Activated CD4-positive, alpha-beta T cell treated with anti-CD3 and anti-CD28 coated beads for 1 hour (primary cell): ENCODE data around the gene AP5B1.

Experiments used
- DNase-seq: peaks from one replicate; pipeline ENCODE4 v3.0.0-alpha.2; 2020

Gene AP5B1

DNA sequence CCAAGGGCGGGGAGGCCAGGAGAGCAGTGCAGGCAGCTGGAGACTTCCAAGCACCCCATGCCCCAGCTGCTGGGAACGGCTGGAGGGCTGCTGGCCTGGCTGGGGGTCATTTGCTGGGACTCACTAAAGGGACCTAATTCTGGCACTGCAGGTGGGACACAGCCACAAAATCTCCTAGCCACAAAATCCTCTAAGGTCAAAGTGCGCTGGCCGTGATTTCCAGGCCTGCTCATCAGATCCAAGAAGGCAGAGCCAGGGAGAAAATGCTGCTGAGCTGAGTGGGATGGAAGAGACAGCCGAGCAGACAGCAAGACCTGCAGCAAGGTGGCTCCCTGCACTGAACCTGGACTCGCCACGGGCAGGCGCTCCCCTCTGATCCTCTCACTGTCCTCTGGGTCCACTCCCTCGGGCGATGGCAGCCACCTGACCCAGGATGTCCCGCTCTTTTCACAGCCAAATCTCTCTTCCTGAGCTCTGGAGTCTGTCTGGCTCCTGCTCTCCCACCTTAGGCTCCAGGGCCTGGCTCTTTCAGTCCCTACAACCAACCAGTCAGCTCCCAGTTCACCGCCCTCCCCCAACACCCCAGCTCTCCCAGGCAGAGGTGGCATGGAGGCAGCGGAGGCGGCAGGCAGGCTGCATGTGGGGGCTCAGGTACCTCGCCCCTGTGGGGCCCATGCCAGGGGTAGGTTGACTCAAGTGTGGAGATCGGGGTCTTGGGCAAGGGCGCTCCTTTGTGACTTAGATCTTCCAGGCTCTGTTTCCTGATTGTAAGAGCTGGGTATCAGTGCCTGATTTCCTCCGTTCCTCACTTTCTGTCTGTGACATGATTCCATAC lies 20.6 kb upstream of the AP5B1 start:
- DNase-seq, result no peak

DNA sequence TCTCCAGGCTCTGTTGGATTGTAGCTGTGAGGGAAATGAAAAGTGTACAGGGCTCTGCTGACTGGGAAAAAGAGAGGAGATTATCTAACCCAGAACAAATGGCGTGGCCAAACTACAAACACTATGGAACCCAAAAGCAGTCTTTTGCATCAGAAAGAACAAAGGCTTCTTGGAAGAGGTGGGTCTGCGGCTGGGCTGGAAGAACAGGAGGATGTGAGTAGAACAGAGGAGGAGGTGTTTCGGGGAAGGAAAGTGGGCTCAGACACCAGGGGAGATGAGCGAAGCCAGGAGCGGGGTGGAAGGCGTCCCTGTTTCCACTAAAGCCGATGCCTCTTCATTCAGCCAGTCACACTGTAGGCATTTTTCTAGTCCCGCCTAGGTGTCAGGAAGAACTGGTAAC lies 18.1 kb upstream of the AP5B1 start:
- no peak for DNase-seq

DNA sequence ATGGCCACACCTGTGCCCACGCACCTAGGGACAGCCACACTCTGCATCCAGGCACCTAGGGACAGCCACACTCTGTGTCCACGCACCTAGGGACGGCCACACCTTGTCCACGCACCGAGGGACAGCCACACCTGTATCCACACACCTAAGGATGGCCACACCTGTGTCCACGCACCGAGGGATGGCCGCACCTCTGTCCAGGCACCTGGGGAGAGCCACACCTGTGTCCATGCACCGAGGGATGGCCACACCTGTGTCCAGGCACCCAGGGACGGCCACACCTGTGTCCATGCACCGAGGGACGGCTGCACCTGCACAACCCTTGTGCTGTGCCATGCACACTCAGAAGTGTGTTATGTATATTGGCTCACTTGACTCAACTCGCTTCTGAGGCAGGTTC lies 16.9 kb upstream of the AP5B1 start:
- DNase-seq, result no peak

DNA sequence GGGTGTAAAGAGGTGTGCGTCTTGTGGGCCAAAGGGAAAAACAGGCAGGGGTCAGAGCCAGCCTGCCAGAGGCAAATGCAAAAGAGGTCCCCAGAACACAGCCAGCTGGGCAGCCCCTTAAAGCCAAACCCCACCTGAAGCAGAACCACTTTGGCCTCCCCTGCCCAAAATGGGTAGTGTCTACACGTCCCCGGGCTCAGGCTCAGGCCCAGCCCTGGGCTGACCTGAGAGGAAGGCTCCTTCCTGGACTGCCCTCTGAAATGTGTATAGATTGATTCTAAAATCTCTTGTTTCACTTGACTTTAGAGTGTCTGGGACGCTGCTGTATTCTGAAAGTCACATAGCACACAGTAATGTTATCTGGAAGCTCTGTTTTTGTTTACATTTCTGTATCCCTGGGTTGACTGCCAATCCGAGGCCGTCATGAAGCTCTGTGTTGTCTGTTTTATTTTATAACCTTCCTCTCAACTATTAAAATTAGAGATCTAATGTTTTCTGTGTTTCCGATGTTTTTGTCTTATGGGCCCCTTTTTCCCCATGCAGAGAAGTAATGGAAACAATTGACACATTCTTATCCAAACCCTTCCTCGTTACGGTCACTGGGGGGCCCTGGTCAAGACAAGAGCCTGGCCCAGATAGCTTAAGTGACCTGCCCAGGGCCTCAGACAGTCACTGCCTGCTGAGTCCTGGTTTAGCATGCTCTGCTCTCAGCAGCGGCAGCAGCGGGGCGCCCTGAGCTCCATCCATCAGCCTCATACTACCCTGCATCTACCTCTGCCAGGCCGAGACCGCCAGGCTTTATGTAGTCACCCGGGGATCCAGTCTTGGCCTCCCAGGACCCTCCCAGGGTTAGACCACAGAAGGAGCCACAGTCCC lies 16.2 kb upstream of the AP5B1 start:
- DNase-seq, result no peak

DNA sequence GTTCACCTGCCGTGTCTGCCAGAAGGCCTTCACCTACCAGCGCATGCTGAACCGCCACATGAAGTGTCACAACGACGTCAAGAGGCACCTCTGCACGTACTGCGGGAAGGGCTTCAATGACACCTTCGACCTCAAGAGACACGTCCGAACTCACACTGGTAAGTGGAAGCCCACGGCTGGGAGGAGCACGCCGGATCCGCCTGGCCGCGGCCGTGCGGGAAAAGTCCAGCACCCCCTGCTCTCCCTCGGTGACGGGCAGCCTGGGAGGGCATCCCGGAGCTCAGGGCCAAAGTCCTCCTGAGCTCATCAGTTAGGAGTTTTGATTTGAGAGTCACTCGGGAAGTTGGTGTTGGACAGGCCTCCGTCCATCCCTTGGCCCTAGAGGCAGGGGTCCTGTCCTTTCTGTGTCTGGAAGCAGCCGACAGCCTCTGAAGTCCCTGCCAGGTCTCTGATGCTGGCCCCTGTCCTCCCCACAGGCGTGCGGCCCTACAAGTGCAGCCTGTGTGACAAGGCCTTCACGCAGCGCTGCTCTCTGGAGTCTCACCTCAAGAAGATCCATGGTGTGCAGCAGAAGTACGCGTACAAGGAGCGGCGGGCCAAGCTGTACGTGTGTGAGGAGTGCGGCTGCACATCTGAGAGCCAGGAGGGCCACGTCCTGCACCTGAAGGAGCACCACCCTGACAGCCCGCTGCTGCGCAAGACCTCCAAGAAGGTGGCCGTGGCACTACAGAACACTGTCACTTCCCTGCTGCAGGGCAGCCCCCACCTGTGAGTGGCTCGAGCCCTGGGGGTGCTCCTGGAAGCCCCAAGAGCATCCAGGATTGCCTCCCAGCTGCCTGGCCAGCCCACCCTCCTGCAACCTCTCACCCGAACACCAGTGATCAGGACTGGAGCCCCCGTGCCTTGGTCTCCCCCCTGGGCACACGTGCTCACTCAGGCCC lies 14.1 kb upstream of the AP5B1 start:
- DNase-seq, result no peak

DNA sequence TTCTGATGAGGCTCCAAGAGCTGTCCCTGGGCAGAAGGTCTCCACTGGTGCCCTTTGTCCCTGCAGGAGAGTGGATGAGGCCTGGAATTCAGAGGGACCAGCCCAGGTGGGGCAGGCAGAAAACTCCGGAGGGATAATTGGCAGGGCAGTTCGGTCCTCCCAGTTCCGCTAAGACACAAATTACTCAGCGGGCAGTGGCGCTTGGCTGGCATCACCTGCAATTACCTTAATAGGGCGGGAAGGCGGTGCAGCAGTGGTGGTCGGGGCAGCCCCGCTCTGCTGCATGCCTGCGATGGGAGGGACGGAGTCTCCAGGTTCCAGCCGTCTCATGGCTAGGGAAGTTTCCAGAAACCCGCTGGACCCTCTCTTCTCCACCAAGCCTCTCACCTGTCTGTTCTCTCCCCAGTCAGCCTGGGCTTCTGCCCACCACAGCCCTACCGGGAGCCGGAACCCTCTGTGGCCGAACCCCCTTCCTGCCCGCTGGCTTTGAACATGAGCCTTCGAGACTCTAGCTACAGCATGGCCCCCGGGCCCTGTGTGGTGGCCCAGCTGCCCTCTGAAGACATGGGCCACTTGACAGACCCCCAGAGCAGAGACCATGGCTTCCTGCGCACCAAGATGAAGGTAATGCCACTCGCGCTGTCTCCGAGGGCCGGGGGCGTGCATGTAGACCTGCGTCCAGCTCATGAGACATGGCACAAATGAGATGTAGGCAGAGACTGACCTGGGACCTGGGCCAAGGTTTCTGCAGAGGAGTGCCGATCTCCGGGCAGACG lies 13.0 kb upstream of the AP5B1 start:
- no peak for DNase-seq

DNA sequence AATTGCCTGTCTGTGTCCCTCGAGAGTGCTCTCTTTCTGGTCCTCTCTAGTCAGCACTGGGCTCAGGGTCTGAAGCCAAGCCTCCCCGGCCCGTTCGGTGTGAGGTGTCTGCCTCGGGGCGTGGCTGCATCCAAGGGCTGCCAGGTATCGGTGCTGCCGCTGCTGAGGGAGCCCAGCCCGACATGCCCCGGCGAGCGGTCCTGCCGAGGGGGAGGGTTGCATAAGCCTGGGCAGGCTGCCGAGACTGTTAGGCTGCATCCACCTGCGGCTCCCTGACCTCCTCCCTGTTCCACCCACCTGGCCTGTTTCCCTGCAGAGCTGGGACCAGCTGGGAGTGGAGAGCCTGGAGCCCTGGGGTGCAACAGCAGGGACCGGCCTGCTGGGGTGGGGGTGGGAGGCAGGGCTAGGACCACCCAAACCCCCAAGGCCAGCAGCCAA lies 12.4 kb upstream of the AP5B1 start:
- DNase-seq, result no peak

DNA sequence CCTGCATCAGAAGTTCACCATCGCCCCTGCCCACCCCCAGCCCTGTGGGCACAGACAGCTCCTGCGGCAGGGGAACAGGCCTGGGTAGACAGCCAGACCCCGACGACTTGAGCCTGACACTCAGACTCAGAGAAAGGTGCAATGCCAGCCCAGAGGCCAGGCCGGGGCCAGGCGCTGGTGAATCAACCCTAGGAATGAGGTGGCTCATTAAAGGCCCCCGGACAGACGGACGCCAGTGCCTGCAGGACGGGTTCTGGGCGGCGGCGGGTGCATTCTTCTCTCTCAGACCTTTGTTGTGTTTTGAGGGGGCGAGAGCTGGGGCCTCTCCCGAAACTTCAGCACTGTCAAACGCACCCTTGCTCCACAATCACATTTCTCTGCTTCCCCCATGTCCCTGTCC lies 11.7 kb upstream of the AP5B1 start:
- DNase-seq, result no peak

DNA sequence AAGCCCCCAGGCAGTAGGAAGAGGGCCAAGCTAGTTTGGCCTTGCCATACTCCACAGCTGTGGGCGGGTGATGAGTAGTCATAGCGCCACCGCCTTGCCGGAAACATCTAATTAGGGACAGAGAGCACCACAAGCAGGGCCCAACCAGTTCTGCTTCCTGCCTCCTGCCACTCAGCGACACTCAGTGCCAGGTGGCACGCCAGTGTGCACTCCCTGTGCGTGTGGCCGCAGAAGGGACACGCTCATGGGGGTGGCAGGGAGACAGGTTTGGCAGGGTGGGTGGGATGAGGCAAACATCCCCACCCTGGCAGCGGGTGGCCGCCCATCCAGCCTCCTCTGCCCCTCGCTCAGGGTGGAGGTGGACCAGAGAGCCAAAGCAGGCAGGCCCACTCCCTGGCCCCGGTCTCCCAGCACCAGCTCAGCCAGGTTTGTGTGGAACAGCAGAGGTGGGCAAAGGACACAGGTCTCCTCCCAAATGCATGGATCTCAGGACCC lies 11.0 kb upstream of the AP5B1 start:
- no peak for DNase-seq

DNA sequence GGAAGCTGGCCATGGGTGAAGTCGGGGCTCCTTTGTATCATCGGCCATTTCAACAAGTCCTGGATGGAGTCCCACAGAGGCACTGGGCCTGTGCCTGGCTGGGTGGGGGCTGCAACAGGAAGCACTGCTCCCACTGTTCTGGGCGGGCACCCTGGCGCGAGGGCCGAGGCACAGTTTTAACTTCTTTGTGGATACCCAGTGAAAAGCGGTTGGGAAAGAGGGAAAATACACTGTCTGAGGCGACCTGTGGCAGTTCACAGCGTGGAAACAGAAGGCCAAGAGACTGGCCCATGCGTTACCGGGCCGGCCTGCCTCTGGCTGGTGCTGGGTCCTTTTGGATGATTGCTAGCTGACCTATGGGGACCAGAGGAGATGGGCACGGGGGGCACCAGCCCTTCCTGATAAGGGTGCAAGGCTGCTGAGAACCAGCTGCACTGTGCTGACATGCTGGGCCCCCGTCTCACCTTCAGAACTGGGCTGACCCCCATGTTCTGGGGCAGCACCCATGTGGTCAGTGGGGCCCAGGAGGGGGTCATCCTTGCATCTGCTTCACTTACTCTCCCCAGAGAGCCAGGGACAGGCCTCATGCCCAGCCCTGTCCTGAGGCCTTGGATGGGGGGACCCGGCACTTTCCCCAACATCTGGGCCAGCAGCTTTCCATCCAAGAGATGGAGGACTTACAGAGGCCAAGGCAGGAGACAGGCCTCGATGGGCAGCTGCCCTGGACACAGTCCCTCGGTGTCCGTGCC lies 10.3 kb upstream of the AP5B1 start:
- no peak for DNase-seq

DNA sequence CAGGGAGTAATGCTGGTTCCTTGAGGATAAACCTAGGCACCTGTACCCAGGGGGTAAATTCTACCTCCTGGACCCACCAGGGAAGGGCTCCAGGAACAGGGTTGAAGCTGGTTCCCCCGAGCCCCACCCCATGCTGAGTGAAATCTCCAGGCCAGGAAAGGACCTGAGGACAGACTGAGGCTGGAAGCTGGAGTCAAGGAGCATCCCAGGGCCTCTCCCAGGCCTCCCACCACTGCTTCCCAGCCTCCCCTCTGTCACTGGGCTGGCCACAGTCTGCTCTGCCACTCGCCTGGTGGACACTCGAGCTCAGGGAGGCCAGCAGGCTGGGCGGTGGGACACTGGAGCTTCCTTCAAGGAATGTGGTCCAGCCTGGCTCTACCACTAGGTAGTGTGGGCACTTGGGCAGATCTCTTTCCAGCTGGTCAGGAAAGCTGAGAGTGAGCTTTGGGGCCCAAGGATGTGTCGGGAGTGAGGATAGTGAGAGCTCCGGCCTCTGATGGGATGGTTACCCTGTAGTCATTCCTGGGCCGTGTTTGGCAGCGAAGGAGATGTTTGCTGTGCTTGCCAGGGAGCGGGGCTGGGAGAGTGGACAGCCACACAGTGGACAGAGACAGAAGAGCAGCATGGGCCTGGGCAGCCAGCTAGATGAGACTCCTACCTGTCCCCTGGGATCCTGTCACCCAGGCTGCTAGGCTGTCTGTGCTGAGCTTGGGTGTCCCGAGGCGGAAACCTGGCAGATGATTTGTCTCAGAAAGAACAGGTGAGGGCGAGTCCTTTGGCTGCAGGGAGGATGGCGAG lies 9.5 kb upstream of the AP5B1 start:
- DNase-seq, result no peak

DNA sequence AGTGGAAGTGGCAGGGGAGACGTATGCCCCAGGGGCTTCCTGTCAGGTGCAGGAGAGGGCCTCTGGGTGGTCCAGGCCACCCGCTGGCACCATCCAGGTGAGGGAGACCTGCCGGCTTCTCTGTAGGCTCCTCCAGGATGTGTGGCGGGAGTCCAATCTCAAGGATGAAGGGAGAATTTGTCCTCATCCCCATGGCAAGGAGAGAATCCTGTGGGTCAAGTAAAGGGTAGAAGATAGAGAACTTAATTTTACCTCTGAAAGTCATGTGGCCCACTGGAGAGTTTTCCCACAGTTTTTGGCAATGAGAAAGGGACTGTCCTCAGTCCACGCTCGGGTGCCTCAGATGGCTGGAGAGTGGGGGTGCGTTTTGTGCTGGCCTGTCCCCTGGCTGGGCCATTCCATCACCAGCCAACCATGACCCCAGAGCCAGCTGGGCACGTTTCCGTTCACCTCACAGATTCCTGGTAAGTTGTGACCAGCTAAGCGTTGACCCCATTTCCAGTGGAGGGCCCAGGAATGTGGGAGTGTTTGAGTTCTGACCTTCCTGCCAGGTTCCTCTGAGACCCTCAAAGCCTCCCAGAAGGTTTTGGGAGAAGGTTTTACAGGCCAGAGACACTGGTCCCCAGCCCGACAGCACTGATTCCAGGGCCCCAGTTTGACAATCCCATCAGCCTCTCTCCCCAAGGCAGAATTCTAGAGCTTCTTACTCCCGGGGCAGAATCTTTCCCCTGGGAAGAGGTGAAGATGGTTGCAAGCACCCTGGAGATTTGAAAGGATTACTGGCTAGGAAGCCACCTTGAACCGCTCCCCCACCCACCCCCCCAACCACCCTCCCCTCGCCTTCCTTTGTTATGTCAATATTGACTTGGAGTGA lies 8.7 kb upstream of the AP5B1 start:
- DNase-seq, result no peak

DNA sequence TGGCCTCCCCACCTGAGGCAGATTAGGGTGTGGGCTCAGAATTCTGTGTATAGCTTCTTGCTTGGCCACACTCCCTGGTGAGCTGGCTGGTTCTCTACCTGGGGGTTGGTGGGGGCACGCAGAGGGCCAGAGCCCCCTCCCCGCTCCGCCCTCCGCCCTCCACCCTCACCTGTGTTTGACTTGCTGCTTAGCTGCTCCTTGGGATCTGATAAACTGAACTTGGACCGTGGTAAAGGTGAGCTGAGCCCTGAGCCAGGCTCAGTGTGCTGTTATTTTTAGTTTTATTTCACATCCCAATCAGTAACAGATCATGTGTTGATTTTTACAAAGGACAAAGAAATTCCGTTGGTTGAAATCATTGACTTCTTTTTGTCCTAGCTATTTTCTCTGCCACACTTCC lies 8.0 kb upstream of the AP5B1 start:
- no peak for DNase-seq

DNA sequence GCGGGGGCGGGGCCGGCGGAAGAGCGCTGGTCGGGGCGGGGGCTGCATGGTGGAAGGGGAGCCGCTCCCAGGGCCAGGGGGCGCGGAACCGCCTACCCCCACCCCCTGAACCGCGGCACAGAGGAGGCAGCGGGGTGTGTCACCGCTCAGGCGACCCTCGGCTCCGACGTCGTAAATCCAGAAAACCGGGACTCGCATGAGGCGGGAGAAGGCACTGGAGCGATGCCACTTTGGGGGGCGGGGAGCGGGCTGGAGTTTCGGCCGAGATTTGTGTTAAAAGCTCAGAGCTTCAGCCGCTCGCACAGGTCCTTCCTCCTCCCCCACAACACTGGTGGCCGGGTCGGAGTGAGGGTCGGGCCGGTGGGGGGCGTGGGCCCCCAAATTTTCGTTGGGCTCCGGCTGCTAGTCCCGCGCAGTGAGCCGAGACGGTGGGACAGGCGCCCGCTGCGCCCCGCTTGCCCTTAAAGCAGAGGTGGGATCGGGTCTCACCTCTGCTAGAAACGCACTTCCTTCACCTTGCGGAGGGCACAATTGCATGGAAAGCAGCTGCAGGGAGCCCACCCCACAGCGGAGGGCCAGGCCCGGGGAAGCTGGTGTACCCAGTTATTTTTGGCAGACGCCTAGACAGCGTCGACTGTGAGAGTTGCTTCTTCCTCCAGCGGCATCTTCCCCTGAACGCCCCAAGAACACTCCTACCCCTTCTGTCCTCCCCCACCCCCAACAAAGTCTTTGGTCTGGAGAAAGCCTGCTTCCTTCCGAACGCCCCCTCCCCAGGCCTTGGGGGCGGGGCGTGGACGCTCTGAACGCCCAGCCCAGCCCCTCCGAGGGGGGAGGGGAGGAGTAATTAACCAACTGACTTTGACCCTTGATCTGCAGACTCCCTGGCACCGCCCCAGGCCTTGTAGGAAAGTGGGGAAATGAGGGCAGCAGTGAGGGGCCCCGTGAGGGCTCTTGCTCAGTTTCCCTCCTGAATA lies 7.2 kb upstream of the AP5B1 start:
- DNase-seq, result no peak

DNA sequence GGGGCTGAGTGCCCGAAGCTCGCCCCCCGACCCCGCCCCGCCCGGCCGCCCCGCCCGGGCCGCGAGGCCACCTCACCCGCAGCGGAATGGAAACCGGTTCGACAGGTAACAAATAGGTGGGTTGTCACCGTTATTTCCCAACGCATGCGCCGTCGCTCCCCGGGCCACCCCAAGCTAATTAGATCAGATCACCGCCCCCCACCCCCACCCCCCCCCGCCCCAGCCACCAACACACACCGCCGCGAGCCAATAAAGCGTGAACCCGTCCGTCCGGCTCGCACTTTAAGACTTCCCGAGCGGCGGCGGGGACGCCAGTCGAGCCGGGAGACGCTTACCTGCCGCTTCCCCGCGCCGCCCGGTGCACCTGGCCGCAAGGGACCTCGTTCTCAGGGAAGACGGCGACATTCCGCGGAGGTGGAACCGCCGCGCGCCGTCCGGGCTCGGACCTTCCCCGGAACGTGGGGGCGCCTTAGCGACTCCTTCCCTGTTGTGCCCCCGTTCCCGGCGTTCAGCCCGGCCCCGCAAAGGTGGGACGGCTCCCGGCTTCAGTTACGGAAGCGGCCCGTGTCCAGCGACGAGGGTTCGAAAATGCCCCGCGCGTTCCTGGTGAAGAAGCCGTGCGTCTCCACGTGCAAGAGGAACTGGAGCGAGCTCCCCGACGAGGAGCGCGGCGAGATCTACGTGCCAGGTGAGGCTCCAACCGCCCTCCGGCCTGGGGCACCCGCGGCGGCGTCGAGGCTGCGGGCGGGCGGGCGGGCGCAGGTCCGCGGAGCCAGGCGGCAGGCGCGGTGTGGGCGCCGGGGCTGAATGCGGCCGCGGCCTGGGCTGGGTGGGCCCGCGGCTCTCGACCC lies 6.2 kb upstream of the AP5B1 start, which contains the start of gene OVOL1:
Gene OVOL1 (plus strand): TSS at position 278 of the 851 bp plus-strand sequence. CDS start 311 bp downstream, at position 589.
- DNase-seq, result no peak

DNA sequence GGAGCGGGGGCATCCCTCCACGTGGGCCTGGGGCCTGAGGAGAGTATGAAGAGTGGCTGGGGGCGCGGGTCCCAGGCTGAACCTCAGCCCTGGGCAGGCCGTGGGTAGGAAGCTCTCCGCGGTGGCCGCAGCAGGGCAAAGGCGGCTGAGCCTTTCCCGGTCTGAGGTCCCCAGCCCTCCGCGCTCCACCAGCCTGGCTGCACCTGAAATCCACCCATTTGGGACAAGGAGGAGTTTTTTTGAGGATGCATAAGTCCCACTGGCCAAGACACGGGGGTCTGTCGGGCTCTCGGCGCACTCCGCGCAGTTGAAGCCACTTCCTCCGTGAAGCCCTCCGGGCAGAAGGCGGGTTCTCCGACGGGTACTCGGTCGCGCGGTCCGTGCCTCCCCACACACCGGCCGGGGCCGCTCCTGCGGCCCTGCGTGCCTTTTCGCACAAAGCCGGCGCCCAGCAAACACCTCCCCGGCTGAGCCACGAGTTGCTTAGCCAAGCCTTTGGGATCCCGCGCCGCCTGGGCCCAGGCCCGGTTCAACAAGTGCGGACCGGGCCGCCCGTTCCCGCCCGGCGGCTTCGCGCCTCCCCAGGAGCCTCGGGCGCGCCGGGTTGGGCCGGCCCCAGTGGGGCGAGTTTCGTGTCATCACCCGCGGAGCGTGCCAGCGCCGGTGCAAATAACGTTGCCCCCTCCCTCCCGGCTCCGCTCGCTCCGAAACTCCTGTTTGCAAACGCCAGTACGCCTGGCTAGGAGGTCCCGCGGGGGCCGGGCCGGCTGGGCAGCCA lies 5.4 kb upstream of the AP5B1 start:
- DNase-seq, result no peak
